Coronary artery (tissue), 2 donors: ENCODE data around the gene CNFN.

Experiments used
- DNase-seq: peaks from one replicate; pipeline ENCODE4 v3.0.0-alpha.2; 2017; ENCODE audit warnings: low spot score
- H3K27ac ChIP-seq, 2 donors: fragments of 200-600 bp; sonication (generic); one replicate each; pipeline ENCODE4 v1.5.1; 2016 to 2019
- H3K4me3 ChIP-seq: fragments of 200-600 bp; sonication (generic); 2 replicates; pipeline ENCODE4 v1.5.1; 2016; ENCODE audit warnings: mild to moderate bottlenecking, moderate library complexity
- CTCF ChIP-seq: fragments of 200-600 bp; sonication (generic); IDR thresholded peaks from one replicate; pipeline ENCODE4 v1.5.1; 2019; ENCODE audit warnings: antibody characterized with exemption

CNFN gene

GRCh38 chr19:42426643-42427042 lies 36.5 kb upstream of the CNFN start:
- TF ChIP-seq CTCF = no peak

GRCh38 chr19:42424712-42425131 lies 34.6 kb upstream of the CNFN start:
- no peak overlapping the region for H3K4me3 ChIP-seq
- no peak for DNase-seq
- no peak overlapping the region for H3K27ac ChIP-seq
- no peak for TF ChIP-seq CTCF

More at GRCh38 chr19:42426643-42427042, 36.5 kb upstream of the CNFN start:
- no peak for DNase-seq
- H3K27ac ChIP-seq = no peak overlapping the region
- H3K4me3 ChIP-seq = no peak overlapping the region

GRCh38 chr19:42424345-42424707 lies 34.2 kb upstream of the CNFN start:
- Histone ChIP-seq H3K27ac (no peak overlapping the region), H3K4me3 (peak overlapping the region; percentile 74)
- TF ChIP-seq CTCF = no peak
- DNase-seq = no peak

GRCh38 chr19:42423462-42424344 lies 33.6 kb upstream of the CNFN start:
- Histone ChIP-seq H3K4me3 (peak overlapping the region; percentile 74), H3K27ac (peak overlapping the region in 1 of 2 donors; percentile 60)
- TF ChIP-seq CTCF = no peak
- DNase-seq = peak; percentile 83

GRCh38 chr19:42422901-42423461 lies 32.9 kb upstream of the CNFN start:
- no peak for DNase-seq
- Histone ChIP-seq H3K27ac (peak overlapping the region in 1 of 2 donors; percentile 51), H3K4me3 (peak overlapping the region; percentile 74)
- no peak for TF ChIP-seq CTCF

GRCh38 chr19:42422092-42422900 lies 32.2 kb upstream of the CNFN start:
- TF ChIP-seq CTCF = no peak
- H3K27ac ChIP-seq = peak overlapping the region in 1 of 2 donors; percentile 51
- peak overlapping the region; percentile 74 for H3K4me3 ChIP-seq

More at GRCh38 chr19:42422092-42422900, 32.2 kb upstream of the CNFN start:
- DNase-seq = no peak
